Astrocyte (in vitro differentiated cells and primary cell): ENCODE measurements around the gene ZSCAN16. TPM values are rescaled to one million over a fixed set of nuclear protein-coding genes. Genes with fewer than 3 reads are reported as not detected.

ENCODE experiments used
- DNase-seq: peaks from one replicate; pipeline ENCODE4 v3.0.0-alpha.2; 2010; ENCODE audit warnings: low read depth
- FAIRE-seq: peaks from 2 replicates; lab custom pipeline; 2011; peaks lifted over from hg19 to GRCh38; lab: Jason Lieb, UNC
- H2AFZ ChIP-seq: 2 replicates; pipeline ENCODE4 v1.6.0; 2012; ENCODE audit warnings: low read depth, low read length, inconsistent platforms
- H3K27ac ChIP-seq: 2 replicates; pipeline ENCODE4 v1.5.1; 2011; ENCODE audit warnings: low read depth, low read length, inconsistent platforms
- H3K27me3 ChIP-seq: 2 replicates; pipeline ENCODE4 v1.6.0; 2011; ENCODE audit warnings: low read length, inconsistent platforms; ENCODE audit not compliant: insufficient read depth
- H3K36me3 ChIP-seq: 2 replicates; pipeline ENCODE4 v1.5.1; 2011; ENCODE audit warnings: low read length, inconsistent platforms; ENCODE audit not compliant: insufficient read depth
- H3K4me1 ChIP-seq: 2 replicates; pipeline ENCODE4 v1.5.1; 2011; ENCODE audit warnings: low read length, inconsistent platforms; ENCODE audit not compliant: insufficient read depth
- H3K4me2 ChIP-seq: 2 replicates; pipeline ENCODE4 v1.6.0; 2012; ENCODE audit warnings: low read length, inconsistent platforms
- H3K4me3 ChIP-seq: 2 replicates; pipeline ENCODE4 v1.5.1; 2011; ENCODE audit warnings: low read depth, mild to moderate bottlenecking, low read length, inconsistent platforms; ENCODE audit not compliant: insufficient read depth
- H3K79me2 ChIP-seq: 2 replicates; pipeline ENCODE4 v1.6.0; 2012; ENCODE audit warnings: mild to moderate bottlenecking, low read length, inconsistent platforms; ENCODE audit not compliant: insufficient read depth
- H3K9ac ChIP-seq: 2 replicates; pipeline ENCODE4 v1.6.0; 2012; ENCODE audit warnings: mild to moderate bottlenecking, low read length, inconsistent platforms
- H3K9me3 ChIP-seq: 2 replicates; pipeline ENCODE4 v1.5.1; 2012; ENCODE audit warnings: low read depth, mild to moderate bottlenecking, low read length, inconsistent platforms; ENCODE audit not compliant: insufficient read depth
- H4K20me1 ChIP-seq: 2 replicates; pipeline ENCODE4 v1.6.0; 2012; ENCODE audit warnings: low read length, inconsistent platforms; ENCODE audit not compliant: insufficient read depth
- H3K27ac Mint-ChIP-seq: one replicate; pipeline ENCODE4 v1.8.0; 2021; ENCODE audit warnings: mild to moderate bottlenecking, mixed read lengths; ENCODE audit not compliant: unreplicated experiment
- H3K27me3 Mint-ChIP-seq: one replicate; pipeline ENCODE4 v1.8.0; 2021; ENCODE audit warnings: low read depth, mixed read lengths; ENCODE audit not compliant: unreplicated experiment
- H3K36me3 Mint-ChIP-seq: one replicate; pipeline ENCODE4 v1.8.0; 2021; ENCODE audit warnings: low read depth, mixed read lengths; ENCODE audit not compliant: unreplicated experiment
- H3K4me1 Mint-ChIP-seq: one replicate; pipeline ENCODE4 v1.8.0; 2021; ENCODE audit warnings: low read depth, mixed read lengths; ENCODE audit not compliant: unreplicated experiment
- H3K4me3 Mint-ChIP-seq: one replicate; pipeline ENCODE4 v1.8.0; 2021; ENCODE audit warnings: mild to moderate bottlenecking, moderate library complexity, mixed read lengths; ENCODE audit not compliant: unreplicated experiment
- H3K9me3 Mint-ChIP-seq: one replicate; pipeline ENCODE4 v1.8.0; 2021; ENCODE audit warnings: mild to moderate bottlenecking, mixed read lengths; ENCODE audit not compliant: unreplicated experiment
- CTCF ChIP-seq: IDR thresholded peaks from 2 replicates; pipeline ENCODE4 v1.5.1; 2011; ENCODE audit warnings: low read depth, mild to moderate bottlenecking, inconsistent platforms, low read length, moderate library complexity; ENCODE audit not compliant: insufficient read depth
- EZH2 ChIP-seq: IDR thresholded peaks from 2 replicates; pipeline ENCODE4 v1.6.1; 2012; ENCODE audit warnings: mild to moderate bottlenecking, low read length, inconsistent platforms; ENCODE audit not compliant: insufficient read depth
- total RNA-seq: library from RNA; stranded (reverse); gene quantifications from 2 replicates; pipeline ENCODE4 v1.2.1, GENCODE V29; 2021

The ZSCAN16 gene
- total RNA-seq, 1 donor from 2014 or later, result 2.5 TPM

GRCh38 chr6:28137505-28137981 is 13.1 kb downstream of the ZSCAN16 start:
- Mint-ChIP-seq H3K27me3 (no peaks in the 10 kb centered on the region), H3K27ac (peak overlapping the region; percentile 93), H3K4me1 (peaks cover 17% of the 10 kb centered on the region), H3K36me3 (no peaks in the 10 kb centered on the region), H3K4me3 (peak overlapping the region; percentile 92), H3K9me3 (no peaks in the 10 kb centered on the region)
- H3K9ac ChIP-seq, result peak overlapping the region; percentile 94
- peaks cover 14% of the 10 kb centered on the region for H4K20me1 ChIP-seq
- no peak for FAIRE-seq
- H3K79me2 ChIP-seq, result peaks cover 49% of the 10 kb centered on the region
- H3K27me3 ChIP-seq, result no peaks in the 10 kb centered on the region
- peak; percentile 3 for DNase-seq
- peaks cover 5% of the 10 kb centered on the region for H3K4me1 ChIP-seq
- H3K9me3 ChIP-seq, result no peaks in the 10 kb centered on the region
- peak overlapping the region; percentile 84 for H2AFZ ChIP-seq
- TF ChIP-seq EZH2 (no peak), CTCF (no peak)
- H3K4me2 ChIP-seq, result peak overlapping the region; percentile 90
- peak overlapping the region; percentile 91 for H3K27ac ChIP-seq
- peak overlapping the region; percentile 88 for H3K4me3 ChIP-seq
- no peaks in the 10 kb centered on the region for H3K36me3 ChIP-seq

- Histone ChIP-seq H3K4me2 (no peak overlapping the region), H3K4me1 (peaks cover 5% of the 10 kb centered on the region), H2AFZ (no peak overlapping the region), H3K79me2 (peaks cover 46% of the 10 kb centered on the region), H3K4me3 (no peak overlapping the region), H3K9ac (no peak overlapping the region), H3K27ac (no peak overlapping the region), H3K36me3 (peaks cover 7% of the 10 kb centered on the region), H4K20me1 (peaks cover 6% of the 10 kb centered on the region), H3K27me3 (no peaks in the 10 kb centered on the region), H3K9me3 (no peaks in the 10 kb centered on the region)
- DNase-seq, result no peak
- Mint-ChIP-seq H3K36me3 (no peaks in the 10 kb centered on the region), H3K27me3 (no peaks in the 10 kb centered on the region), H3K4me1 (peaks cover 21% of the 10 kb centered on the region), H3K4me3 (peak overlapping the region; percentile 58), H3K27ac (no peak overlapping the region), H3K9me3 (no peaks in the 10 kb centered on the region)
- FAIRE-seq, result no peak
- TF ChIP-seq EZH2 (no peak), CTCF (no peak)
Observed at GRCh38 chr6:28139860-28140543, 15.6 kb downstream of the ZSCAN16 start.

- peak overlapping the region; percentile 58 for H3K4me3 Mint-ChIP-seq
- no peak for FAIRE-seq
Observed at GRCh38 chr6:28140616-28141015, 16.2 kb downstream of the ZSCAN16 start.

More at GRCh38 chr6:28140616-28141015, 16.2 kb downstream of the ZSCAN16 start:
- H3K36me3 ChIP-seq, result peaks cover 9% of the 10 kb centered on the region
- no peak overlapping the region for H3K4me3 ChIP-seq
- H3K27me3 Mint-ChIP-seq, result no peaks in the 10 kb centered on the region
- no peak for TF ChIP-seq CTCF
- TF ChIP-seq EZH2, result no peak
- no peak for DNase-seq
- H4K20me1 ChIP-seq, result peaks cover 9% of the 10 kb centered on the region
- H3K79me2 ChIP-seq, result peaks cover 46% of the 10 kb centered on the region
- H3K4me1 ChIP-seq, result peaks cover 5% of the 10 kb centered on the region
- no peak overlapping the region for H3K27ac ChIP-seq
- H3K4me2 ChIP-seq, result no peak overlapping the region
- no peak overlapping the region for H3K27ac Mint-ChIP-seq
- H3K9me3 ChIP-seq, result no peaks in the 10 kb centered on the region
- no peak overlapping the region for H3K9ac ChIP-seq
- H3K9me3 Mint-ChIP-seq, result no peaks in the 10 kb centered on the region
- no peaks in the 10 kb centered on the region for H3K27me3 ChIP-seq
- peaks cover 23% of the 10 kb centered on the region for H3K4me1 Mint-ChIP-seq
- no peak overlapping the region for H2AFZ ChIP-seq
- H3K36me3 Mint-ChIP-seq, result no peaks in the 10 kb centered on the region
